GM12874 (cell line): Measurements from ENCODE around the gene SEZ6L.
A peak's percentile ranks its signal among the peaks of the same experiment; 100 is the strongest.

Experiments
- TF ChIP-seq, protein P1 (sequence below): IDR thresholded peaks from 2 replicates; pipeline ENCODE4 v1.5.1; 2011; ENCODE audit warnings: low read depth, mild to moderate bottlenecking, control low read depth, low read length, moderate library complexity; ENCODE audit not compliant: insufficient read depth

SEZ6L gene

GRCh38 chr22:26134654-26135330 lies 34.5 kb upstream of the SEZ6L start:
- TF ChIP-seq, protein P1, sequence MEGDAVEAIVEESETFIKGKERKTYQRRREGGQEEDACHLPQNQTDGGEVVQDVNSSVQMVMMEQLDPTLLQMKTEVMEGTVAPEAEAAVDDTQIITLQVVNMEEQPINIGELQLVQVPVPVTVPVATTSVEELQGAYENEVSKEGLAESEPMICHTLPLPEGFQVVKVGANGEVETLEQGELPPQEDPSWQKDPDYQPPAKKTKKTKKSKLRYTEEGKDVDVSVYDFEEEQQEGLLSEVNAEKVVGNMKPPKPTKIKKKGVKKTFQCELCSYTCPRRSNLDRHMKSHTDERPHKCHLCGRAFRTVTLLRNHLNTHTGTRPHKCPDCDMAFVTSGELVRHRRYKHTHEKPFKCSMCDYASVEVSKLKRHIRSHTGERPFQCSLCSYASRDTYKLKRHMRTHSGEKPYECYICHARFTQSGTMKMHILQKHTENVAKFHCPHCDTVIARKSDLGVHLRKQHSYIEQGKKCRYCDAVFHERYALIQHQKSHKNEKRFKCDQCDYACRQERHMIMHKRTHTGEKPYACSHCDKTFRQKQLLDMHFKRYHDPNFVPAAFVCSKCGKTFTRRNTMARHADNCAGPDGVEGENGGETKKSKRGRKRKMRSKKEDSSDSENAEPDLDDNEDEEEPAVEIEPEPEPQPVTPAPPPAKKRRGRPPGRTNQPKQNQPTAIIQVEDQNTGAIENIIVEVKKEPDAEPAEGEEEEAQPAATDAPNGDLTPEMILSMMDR, result peak; percentile 32; the same call in 1 of the 2 replicates

DNA sequence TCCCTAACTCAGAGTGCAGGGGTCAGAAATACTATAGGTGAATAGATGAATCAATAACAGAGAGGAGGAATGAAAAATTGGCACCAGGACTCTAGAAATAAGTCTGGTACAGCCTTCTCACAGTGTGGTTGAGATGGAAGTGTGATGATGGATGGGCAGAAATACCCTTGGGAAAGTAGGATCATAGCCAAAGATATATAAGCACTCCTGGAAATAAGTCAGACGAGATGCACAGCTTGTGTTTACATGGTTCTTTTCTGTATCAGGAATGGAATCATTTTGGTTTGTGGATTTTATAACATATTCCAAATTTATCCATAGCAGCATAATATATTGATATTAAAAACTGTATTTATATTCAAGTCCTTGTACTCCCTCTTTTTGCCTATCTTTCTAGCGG lies 33.5 kb upstream of the SEZ6L start:
- TF ChIP-seq, protein P1, result no peak

- TF ChIP-seq, protein P1, result no peak
These were observed 30.0 kb upstream of the SEZ6L start for GRCh38 chr22:26139310-26139709.

DNA sequence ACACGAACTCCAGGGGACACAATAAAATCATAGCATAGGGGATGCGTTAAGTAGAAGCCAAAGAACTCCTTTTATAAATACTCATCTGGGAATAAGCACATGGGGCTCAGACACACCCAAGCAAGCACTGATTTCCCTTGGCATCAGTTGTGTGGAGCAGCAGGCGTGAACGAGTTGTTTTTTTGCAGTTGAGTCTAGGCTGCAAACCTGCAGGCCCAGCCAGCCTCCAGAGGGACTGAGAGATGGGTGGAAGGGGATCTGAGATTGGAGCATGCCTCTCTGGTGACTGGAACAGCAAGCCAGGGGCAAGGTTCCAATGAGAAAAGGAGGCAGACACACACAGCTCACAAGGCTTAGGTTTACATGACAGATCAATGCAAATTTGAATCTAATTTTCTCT lies 27.4 kb upstream of the SEZ6L start:
- TF ChIP-seq, protein P1, result no peak

- TF ChIP-seq, protein P1, result no peak
These were observed 25.4 kb upstream of the SEZ6L start for GRCh38 chr22:26143806-26144325.

DNA sequence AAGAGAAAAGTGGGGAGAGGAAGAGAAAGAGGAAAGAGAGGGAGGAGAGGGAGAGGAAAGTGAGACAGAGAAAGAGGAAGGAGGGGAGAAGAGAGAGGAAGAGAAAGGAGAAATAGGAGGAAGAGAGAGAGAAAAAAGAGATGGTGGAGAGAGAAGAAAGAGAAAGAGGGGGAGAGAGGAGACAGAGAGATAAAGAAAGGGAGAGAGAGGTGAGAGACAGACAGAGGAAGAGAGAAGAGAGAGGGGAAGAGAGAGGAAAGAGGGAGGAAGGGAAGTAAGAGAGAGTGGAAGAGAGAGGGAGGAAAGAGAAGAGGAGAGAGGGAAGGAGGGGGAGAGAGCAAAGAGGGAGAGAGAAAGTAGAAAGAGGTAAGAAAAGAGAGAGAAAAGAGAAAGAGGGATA lies 9.4 kb upstream of the SEZ6L start:
- TF ChIP-seq, protein P1, result no peak

DNA sequence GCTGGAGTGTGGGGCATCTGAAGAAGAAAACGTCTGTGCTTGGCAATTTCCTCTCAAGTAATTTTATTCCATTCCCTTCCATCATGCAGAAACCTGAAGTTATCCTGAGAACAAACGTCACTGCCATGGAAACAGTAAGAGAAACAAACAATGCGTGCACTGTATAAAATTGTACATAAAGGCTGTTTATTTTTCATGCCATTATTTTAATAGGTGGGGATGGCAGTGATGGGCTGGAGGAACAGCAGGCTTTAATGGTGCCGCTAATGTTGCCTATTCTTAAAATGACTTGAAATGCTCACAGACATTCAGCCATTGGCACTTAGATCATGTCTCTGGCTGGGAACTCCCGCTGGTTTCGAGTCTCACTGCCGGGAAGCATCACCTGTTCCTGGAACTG lies 7.5 kb upstream of the SEZ6L start:
- TF ChIP-seq, protein P1, result no peak

DNA sequence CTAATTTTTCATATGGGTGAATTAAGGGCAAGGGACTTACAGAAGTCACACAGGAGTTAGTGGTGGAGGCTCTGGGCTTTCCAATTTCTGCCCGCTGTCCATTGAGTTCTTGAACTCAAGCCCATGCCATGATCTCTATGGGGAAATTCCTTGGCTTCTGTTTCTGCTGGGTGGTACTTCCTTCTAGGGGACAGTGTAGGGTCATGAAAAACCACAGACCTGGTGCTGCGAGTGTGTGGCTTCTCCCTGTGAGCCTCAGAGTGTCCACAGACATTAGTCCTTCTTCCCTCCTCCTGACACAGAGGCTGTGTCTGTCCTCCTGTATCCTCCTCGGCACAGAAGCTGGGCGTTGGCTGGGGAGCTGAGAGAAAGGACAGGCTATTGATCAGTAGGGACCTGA lies 6.3 kb upstream of the SEZ6L start:
- TF ChIP-seq, protein P1, result no peak
